ENCODE measurements around the gene FOXP1. TPM values are rescaled to one million over a fixed set of nuclear protein-coding genes. Genes with fewer than 3 reads are reported as not detected.

The FOXP1 gene
- total and polyA plus RNA-seq, 2 of the 8 experiments (the other 6 are each of a cell fraction or from before 2014, with no cell fraction given) = 13.9 to 25.4 TPM

DNA sequence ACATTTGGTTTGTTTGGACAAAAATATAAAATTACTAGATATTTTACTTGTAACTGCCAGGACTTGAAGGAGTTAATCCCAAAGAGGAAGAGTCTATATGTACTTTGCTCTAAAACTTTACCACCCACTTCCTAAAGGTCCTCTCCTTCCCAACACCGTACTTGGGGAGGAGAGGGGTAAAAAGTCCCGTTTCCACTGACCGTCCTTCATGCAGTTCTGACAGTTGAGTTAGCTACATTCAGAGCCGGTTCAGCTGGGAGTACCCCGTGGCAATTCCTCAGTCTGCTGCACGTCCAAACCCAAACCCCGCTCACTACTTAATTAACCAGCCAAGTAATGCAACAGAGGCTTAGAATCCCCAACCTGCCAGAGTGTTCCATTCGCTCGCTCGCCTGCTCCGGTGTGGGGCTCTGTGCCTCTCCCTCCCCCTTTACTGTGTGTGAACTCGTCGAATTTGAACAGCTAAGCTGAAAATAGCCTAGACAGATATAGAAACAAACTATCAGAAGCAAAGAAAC, 519.7 kb downstream of the FOXP1 start:
- peaks cover 3 to 4% of the 10 kb centered on the region in 2 experiments for H4K20me1 ChIP-seq (replicated peaks in 1 of 2; ENCODE audit: control insufficient read depth in 1 of 2, insufficient read depth in 2 of 2, low read length in 2 of 2)
- WGBS, 2 experiments (ENCODE audit: extremely low coverage in 1 of 2, insufficient coverage in 1 of 2, insufficient read length in 1 of 2, insufficient replicate concordance in 2 of 2, low coverage in 1 of 2, low lambda C conversion rate in 2 of 2, missing lambda C conversion rate in 1 of 2) = 1% methylated on average over 13 of the region's 13 CpGs; no CpG with 5 or more reads in 1 of the 2 experiments
- H3K4me3 ChIP-seq (ENCODE audit: extremely low read depth in 1 of 4, insufficient read depth in 2 of 4, low read depth in 3 of 4, low read length in 4 of 4) = peak overlapping the region; percentile 53 to 72 (median 70)
- no peak overlapping the region for H2AK5ac ChIP-seq (ENCODE audit: low read depth, low read length)
- H3K23me2 ChIP-seq (ENCODE audit: low read depth, low read length) = peaks cover 14% of the 10 kb centered on the region
- no peaks in the 10 kb centered on the region for H3K36me3 ChIP-seq (ENCODE audit: control insufficient read depth in 2 of 4, insufficient read depth in 4 of 4, low read length in 3 of 4)
- H3K9me3 ChIP-seq (ENCODE audit: insufficient read depth in 2 of 2, low read depth in 1 of 2, low read length in 1 of 2) = no peaks in the 10 kb centered on the region
- POLR2A ChIA-PET (ENCODE audit: partially characterized antibody) = interaction anchor here (1.2 to 2.3 kb wide), 2 partner anchors 9 to 11 kb away, joined by 5 to 6 read pairs; no protein-coding TSS in a partner anchor
- H3K9ac ChIP-seq (replicated peaks in 1 of 4; ENCODE audit: extremely low read depth in 1 of 4, low read depth in 3 of 4, low read length in 3 of 4) = no peak overlapping the region
- DNase-seq (ENCODE audit: low read depth in 1 of 2, low spot score in 2 of 2) (no peak), FAIRE-seq (no peak)
- no peak overlapping the region for H3K4ac ChIP-seq (replicated peaks; ENCODE audit: insufficient read length, low read depth, low read length)
- H4K8ac ChIP-seq (ENCODE audit: extremely low read depth, insufficient read depth, low read length) = no peak overlapping the region
- H2BK120ac ChIP-seq (replicated peaks; ENCODE audit: low read depth, low read length) = no peak overlapping the region
- H3K27me3 ChIP-seq (replicated peaks in 1 of 4; ENCODE audit: control insufficient read depth in 3 of 4, extremely low read depth in 1 of 4, insufficient read depth in 3 of 4, low read length in 3 of 4) = peaks cover 0 to 11% (median 4%) of the 10 kb centered on the region in 4 experiments; a peak in 2 of 7 replicates
- peaks cover 0 to 45% of the 10 kb centered on the region in 2 experiments; a peak in 2 of 4 replicates for H3K79me2 ChIP-seq (ENCODE audit: control insufficient read depth in 1 of 2, insufficient read depth in 2 of 2, low read length in 2 of 2)
- no peak overlapping the region for H3K23ac ChIP-seq (ENCODE audit: insufficient read length)
- no peak overlapping the region for H2BK5ac ChIP-seq (ENCODE audit: low read depth, low read length)
- no peak overlapping the region; the same call in 1 of the 2 replicates for H2BK12ac ChIP-seq (ENCODE audit: low read depth, low read length)
- peak overlapping the region; percentile 96 to 99 for H3K4me2 ChIP-seq (ENCODE audit: insufficient read depth in 1 of 2, low read depth in 2 of 2, low read length in 2 of 2)
- H3K27ac ChIP-seq (ENCODE audit: low read depth, low read length) = no peak overlapping the region
- H2BK20ac ChIP-seq (ENCODE audit: low read length) = no peak overlapping the region
- no peak overlapping the region for H4K5ac ChIP-seq (ENCODE audit: insufficient read length, low read depth, low read length)
- no peaks in the 10 kb centered on the region for H3K79me1 ChIP-seq (ENCODE audit: low read depth, low read length)
- H2AFZ ChIP-seq (ENCODE audit: low read length) = no peak overlapping the region
- peaks cover 4 to 24% (median 18%) of the 10 kb centered on the region in 4 experiments; a peak in 6 of 7 replicates for H3K4me1 ChIP-seq (replicated peaks in 1 of 4; ENCODE audit: control insufficient read depth in 3 of 4, insufficient read depth in 4 of 4, low read length in 3 of 4)
- no peak overlapping the region; the same call in 1 of the 2 replicates for H2BK15ac ChIP-seq (ENCODE audit: low read length)
- CTCF ChIA-PET (ENCODE audit: partially characterized antibody) = interaction anchor here (0.6 to 0.9 kb wide), 2 partner anchors 140 to 244 kb away, joined by 3 read pairs; no protein-coding TSS in a partner anchor
- no peak overlapping the region for H3K14ac ChIP-seq (ENCODE audit: insufficient read length)
- no peak overlapping the region for H3K56ac ChIP-seq (replicated peaks; ENCODE audit: insufficient read length, low read depth, low read length)
- peak overlapping the region; percentile 12; the same call in 1 of the 2 replicates for H3K18ac ChIP-seq (ENCODE audit: extremely low read depth, low read length)
- no peak overlapping the region for H4K91ac ChIP-seq (replicated peaks; ENCODE audit: insufficient read length, low read length)
- TF ChIP-seq, protein P1, sequence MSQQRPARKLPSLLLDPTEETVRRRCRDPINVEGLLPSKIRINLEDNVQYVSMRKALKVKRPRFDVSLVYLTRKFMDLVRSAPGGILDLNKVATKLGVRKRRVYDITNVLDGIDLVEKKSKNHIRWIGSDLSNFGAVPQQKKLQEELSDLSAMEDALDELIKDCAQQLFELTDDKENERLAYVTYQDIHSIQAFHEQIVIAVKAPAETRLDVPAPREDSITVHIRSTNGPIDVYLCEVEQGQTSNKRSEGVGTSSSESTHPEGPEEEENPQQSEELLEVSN (IDR thresholded peaks at IDR 0.05) = no peak; the same call in 1 of the 2 replicates
- TF ChIP-seq JUN (IDR thresholded peaks at IDR 0.05; ENCODE audit: low read depth, low read length) = no peak
- TF ChIP-seq SUZ12 (IDR thresholded peaks at IDR 0.05; ENCODE audit: low read length) = 0 out of 2 replicates have a peak, but pooled peaks have one; percentile 30
- peak in 1 of 2 experiments; percentile 41; a peak in 2 of 4 replicates for TF ChIP-seq SIN3A (conservative IDR thresholded peaks at IDR 0.05 in 1 of 2, IDR thresholded peaks at IDR 0.05 in 1 of 2; ENCODE audit: low read depth in 1 of 2, low read length in 2 of 2)
- TF ChIP-seq POLR2A (IDR thresholded peaks at IDR 0.05; ENCODE audit: control extremely low read depth in 1 of 2, low read depth in 2 of 2, low read length in 2 of 2) = peak; percentile 38 to 68
- no peak for TF ChIP-seq SP1 (IDR thresholded peaks at IDR 0.05; ENCODE audit: low read depth, low read length)
- TF ChIP-seq GABPA (IDR thresholded peaks at IDR 0.05; ENCODE audit: borderline replicate concordance, insufficient read depth, low read length) = no peak
- no peak for TF ChIP-seq YY1 (IDR thresholded peaks at IDR 0.05; ENCODE audit: low read depth, low read length)
- no peak for TF ChIP-seq CHD1 (IDR thresholded peaks at IDR 0.05; ENCODE audit: low read depth, low read length)
- TF ChIP-seq RXRA (IDR thresholded peaks at IDR 0.05; ENCODE audit: insufficient read depth, low read depth, low read length) = no peak
- TF ChIP-seq ATF3 (IDR thresholded peaks at IDR 0.05; ENCODE audit: insufficient read depth, low read depth, low read length) = no peak

Measured in H1 (cell line).